Measurements from ENCODE around the gene PPIA.

Gene PPIA

GRCh38 chr7:44797329-44798258 is 1.1 kb downstream of the PPIA start:
- Histone ChIP-seq H3K4me2 (ENCODE audit: low read length) (peak overlapping the region; percentile 99), H3K36me3 (ENCODE audit: insufficient read depth, low read length) (peaks cover 60% of the 10 kb centered on the region), H3K4me1 (ENCODE audit: insufficient read depth, low read length, severe bottlenecking) (peaks cover 25% of the 10 kb centered on the region), H3K4me3 (ENCODE audit: low read depth, low read length, poor library complexity, severe bottlenecking) (peak overlapping the region; percentile 80), H3K27me3 (ENCODE audit: insufficient read depth, low read length) (no peaks in the 10 kb centered on the region), H4K20me1 (ENCODE audit: insufficient read depth, low read length) (0 out of 2 replicates have a peak, but pooled peaks cover 6% of the 10 kb centered on the region), H3K9ac (ENCODE audit: low read length) (peak overlapping the region; percentile 90), H3K9me3 (ENCODE audit: low read length) (no peaks in the 10 kb centered on the region), H3K27ac (ENCODE audit: low read depth, low read length, poor library complexity, severe bottlenecking) (peak overlapping the region; percentile 87), H2AFZ (ENCODE audit: low read length) (no peak overlapping the region), H3K79me2 (ENCODE audit: insufficient read depth, low read length) (peaks cover 32% of the 10 kb centered on the region), H3F3A (ENCODE audit: insufficient read depth, low read length) (peaks cover 31% of the 10 kb centered on the region), H3K9me2 (ENCODE audit: low read depth, low read length) (no peaks in the 10 kb centered on the region)
- no peak for TF ChIP-seq EZH2 (IDR thresholded peaks at IDR 0.05; ENCODE audit: borderline replicate concordance, low read length)
- TF ChIP-seq, protein P1, sequence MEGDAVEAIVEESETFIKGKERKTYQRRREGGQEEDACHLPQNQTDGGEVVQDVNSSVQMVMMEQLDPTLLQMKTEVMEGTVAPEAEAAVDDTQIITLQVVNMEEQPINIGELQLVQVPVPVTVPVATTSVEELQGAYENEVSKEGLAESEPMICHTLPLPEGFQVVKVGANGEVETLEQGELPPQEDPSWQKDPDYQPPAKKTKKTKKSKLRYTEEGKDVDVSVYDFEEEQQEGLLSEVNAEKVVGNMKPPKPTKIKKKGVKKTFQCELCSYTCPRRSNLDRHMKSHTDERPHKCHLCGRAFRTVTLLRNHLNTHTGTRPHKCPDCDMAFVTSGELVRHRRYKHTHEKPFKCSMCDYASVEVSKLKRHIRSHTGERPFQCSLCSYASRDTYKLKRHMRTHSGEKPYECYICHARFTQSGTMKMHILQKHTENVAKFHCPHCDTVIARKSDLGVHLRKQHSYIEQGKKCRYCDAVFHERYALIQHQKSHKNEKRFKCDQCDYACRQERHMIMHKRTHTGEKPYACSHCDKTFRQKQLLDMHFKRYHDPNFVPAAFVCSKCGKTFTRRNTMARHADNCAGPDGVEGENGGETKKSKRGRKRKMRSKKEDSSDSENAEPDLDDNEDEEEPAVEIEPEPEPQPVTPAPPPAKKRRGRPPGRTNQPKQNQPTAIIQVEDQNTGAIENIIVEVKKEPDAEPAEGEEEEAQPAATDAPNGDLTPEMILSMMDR (IDR thresholded peaks at IDR 0.05; ENCODE audit: low read length) = peak; percentile 77

DNA sequence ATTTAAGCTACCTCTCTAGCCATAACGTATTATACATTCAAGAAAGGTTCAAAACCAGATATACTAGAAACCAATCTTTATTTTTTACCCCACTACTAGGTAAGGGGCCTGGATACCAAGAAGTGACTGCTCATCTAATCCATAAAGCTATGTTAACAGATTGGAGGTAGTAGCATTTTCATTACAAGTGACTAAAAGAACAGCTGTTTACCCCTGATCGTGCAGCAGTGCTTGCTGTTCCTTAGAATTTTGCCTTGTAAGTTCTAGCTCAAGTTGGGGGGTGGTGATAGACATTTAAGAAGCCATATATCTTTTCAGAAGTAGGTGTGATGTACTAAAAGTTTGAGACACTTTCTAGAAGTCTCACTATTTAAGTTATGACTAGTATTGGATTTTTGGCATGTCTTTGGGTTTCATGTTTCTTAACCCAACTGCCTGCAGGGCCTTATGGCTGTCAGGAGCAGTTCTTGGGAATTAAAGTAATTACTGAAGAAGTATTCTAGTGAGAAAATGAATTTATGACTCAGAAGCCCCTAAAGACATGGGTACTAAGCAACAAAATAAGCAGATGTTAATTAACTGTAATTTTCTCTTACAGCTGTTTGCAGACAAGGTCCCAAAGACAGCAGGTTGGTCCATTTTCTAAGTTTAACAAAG is 2.3 kb downstream of the PPIA start:
- no peak overlapping the region for H2AFZ ChIP-seq (ENCODE audit: low read length)
- H3F3A ChIP-seq (ENCODE audit: insufficient read depth, low read length) = peaks cover 43% of the 10 kb centered on the region
- peaks cover 32% of the 10 kb centered on the region for H3K79me2 ChIP-seq (ENCODE audit: insufficient read depth, low read length)
- peak overlapping the region; percentile 80 for H3K4me3 ChIP-seq (ENCODE audit: low read depth, low read length, poor library complexity, severe bottlenecking)
- TF ChIP-seq, protein P1 (IDR thresholded peaks at IDR 0.05; ENCODE audit: low read length) = no peak
- TF ChIP-seq EZH2 (IDR thresholded peaks at IDR 0.05; ENCODE audit: borderline replicate concordance, low read length) = no peak
- peaks cover 72% of the 10 kb centered on the region for H3K36me3 ChIP-seq (ENCODE audit: insufficient read depth, low read length)
- no peaks in the 10 kb centered on the region for H3K9me2 ChIP-seq (ENCODE audit: low read depth, low read length)
- H3K27ac ChIP-seq (ENCODE audit: low read depth, low read length, poor library complexity, severe bottlenecking) = no peak overlapping the region
- no peaks in the 10 kb centered on the region for H3K9me3 ChIP-seq (ENCODE audit: low read length)
- peaks cover 25% of the 10 kb centered on the region for H3K4me1 ChIP-seq (ENCODE audit: insufficient read depth, low read length, severe bottlenecking)
- no peak overlapping the region; the same call in 1 of the 2 replicates for H3K9ac ChIP-seq (ENCODE audit: low read length)
- no peaks in the 10 kb centered on the region for H3K27me3 ChIP-seq (ENCODE audit: insufficient read depth, low read length)
- 0 out of 2 replicates have a peak, but pooled peaks cover 6% of the 10 kb centered on the region for H4K20me1 ChIP-seq (ENCODE audit: insufficient read depth, low read length)
- H3K4me2 ChIP-seq (ENCODE audit: low read length) = peak overlapping the region; percentile 99

GRCh38 chr7:44799939-44800338 is 3.5 kb downstream of the PPIA start:
- Histone ChIP-seq H3K4me1 (ENCODE audit: insufficient read depth, low read length, severe bottlenecking) (peaks cover 25% of the 10 kb centered on the region), H3F3A (ENCODE audit: insufficient read depth, low read length) (peaks cover 46% of the 10 kb centered on the region), H2AFZ (ENCODE audit: low read length) (no peak overlapping the region), H3K9me2 (ENCODE audit: low read depth, low read length) (no peaks in the 10 kb centered on the region), H4K20me1 (ENCODE audit: insufficient read depth, low read length) (0 out of 2 replicates have a peak, but pooled peaks cover 6% of the 10 kb centered on the region), H3K4me2 (ENCODE audit: low read length) (peak overlapping the region; percentile 6; the same call in 1 of the 2 replicates), H3K4me3 (ENCODE audit: low read depth, low read length, poor library complexity, severe bottlenecking) (no peak overlapping the region), H3K27ac (ENCODE audit: low read depth, low read length, poor library complexity, severe bottlenecking) (no peak overlapping the region), H3K79me2 (ENCODE audit: insufficient read depth, low read length) (peaks cover 32% of the 10 kb centered on the region), H3K9me3 (ENCODE audit: low read length) (no peaks in the 10 kb centered on the region), H3K9ac (ENCODE audit: low read length) (no peak overlapping the region), H3K36me3 (ENCODE audit: insufficient read depth, low read length) (peaks cover 84% of the 10 kb centered on the region), H3K27me3 (ENCODE audit: insufficient read depth, low read length) (no peaks in the 10 kb centered on the region)
- no peak for TF ChIP-seq EZH2 (IDR thresholded peaks at IDR 0.05; ENCODE audit: borderline replicate concordance, low read length)
- TF ChIP-seq, protein P1 (IDR thresholded peaks at IDR 0.05; ENCODE audit: low read length) = no peak

All from OCI-LY1 (cell line).